Stimulated activated effector memory CD8-positive, alpha-beta T cell treated with anti-CD3 and anti-CD28 coated beads, Interleukin-12 subunit alpha, Interleukin-12 subunit beta, amount 100 ng/mL, for 72 hours (primary cell): ENCODE data around the gene PUS3.
"Not testable (repeated sequence)": the region's sequence is repeated elsewhere in the genome, so short reads cannot be mapped to it uniquely, and the experiment has no call there.

Experiments
- ATAC-seq: fragments of 150-1000 bp; cut with Tn5 transposase; 2 replicates; pipeline ENCODE4 v1.10.0; 2021
- DNase-seq, 2 donors: peaks; one replicate each; pipeline ENCODE4 v3.0.0; 2021 to 2022; ENCODE audit warnings: low spot score in 2 of 2
- H3K27ac Mint-ChIP-seq: one replicate; pipeline ENCODE4 v1.8.0; 2022; ENCODE audit warnings: mild to moderate bottlenecking, mixed read lengths
- H3K36me3 Mint-ChIP-seq: one replicate; pipeline ENCODE4 v1.8.0; 2022; ENCODE audit warnings: mild to moderate bottlenecking, mixed read lengths
- H3K4me1 Mint-ChIP-seq: one replicate; pipeline ENCODE4 v1.8.0; 2022; ENCODE audit warnings: mixed read lengths
- H3K4me3 Mint-ChIP-seq: one replicate; pipeline ENCODE4 v1.8.0; 2022; ENCODE audit warnings: mild to moderate bottlenecking, mixed read lengths
- H3K9me3 Mint-ChIP-seq: one replicate; pipeline ENCODE4 v1.8.0; 2022; ENCODE audit warnings: mixed read lengths

Gene PUS3

DNA sequence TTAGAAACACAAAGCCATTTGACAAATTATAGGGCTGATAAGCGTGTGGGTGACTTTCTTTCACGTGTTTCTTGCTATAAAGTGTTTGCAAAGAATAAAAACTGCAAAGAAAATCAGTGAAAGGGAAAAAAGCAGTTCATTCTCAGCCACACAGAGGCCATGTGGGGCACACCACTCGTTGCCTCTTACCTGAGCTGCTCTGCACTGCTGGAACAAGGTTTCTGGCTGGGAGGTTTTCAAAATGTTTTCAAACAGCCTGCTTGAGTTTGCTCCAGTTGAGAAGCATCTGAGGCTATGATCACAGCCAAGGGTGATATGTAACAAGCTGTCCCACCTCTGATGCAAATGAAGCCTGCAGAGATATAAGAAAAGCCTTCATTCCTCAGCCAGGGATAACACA is 28.1 kb upstream of the PUS3 start:
- H3K36me3 Mint-ChIP-seq: no peaks in the 10 kb centered on the region
- no peak overlapping the region for H3K27ac Mint-ChIP-seq
- ATAC-seq: no peak
- no peaks in the 10 kb centered on the region for H3K9me3 Mint-ChIP-seq
- H3K4me3 Mint-ChIP-seq: no peak overlapping the region
- H3K4me1 Mint-ChIP-seq: peaks cover 9% of the 10 kb centered on the region
- DNase-seq: no peak

DNA sequence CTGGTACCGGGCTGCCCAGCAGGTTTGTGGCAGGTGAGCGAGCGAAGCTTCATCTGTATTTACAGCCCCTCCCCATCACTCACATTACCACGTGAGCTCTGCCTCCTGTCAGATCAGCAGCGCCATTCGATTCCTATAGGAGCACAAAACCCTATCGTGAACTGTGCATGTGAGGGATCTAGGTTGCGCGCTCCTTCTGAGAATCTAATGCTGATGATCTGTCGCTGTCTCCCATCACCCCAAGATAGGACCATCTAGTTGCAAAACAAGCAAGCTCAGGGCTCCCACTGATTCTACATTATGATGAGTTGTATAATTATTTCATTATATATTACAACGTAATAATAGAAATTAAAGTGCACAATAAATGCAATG is 27.1 kb upstream of the PUS3 start:
- Mint-ChIP-seq H3K4me1 (peaks cover 9% of the 10 kb centered on the region), H3K27ac (no peak overlapping the region), H3K9me3 (no peaks in the 10 kb centered on the region), H3K36me3 (no peaks in the 10 kb centered on the region), H3K4me3 (no peak overlapping the region)
- no peak for ATAC-seq
- DNase-seq: no peak

DNA sequence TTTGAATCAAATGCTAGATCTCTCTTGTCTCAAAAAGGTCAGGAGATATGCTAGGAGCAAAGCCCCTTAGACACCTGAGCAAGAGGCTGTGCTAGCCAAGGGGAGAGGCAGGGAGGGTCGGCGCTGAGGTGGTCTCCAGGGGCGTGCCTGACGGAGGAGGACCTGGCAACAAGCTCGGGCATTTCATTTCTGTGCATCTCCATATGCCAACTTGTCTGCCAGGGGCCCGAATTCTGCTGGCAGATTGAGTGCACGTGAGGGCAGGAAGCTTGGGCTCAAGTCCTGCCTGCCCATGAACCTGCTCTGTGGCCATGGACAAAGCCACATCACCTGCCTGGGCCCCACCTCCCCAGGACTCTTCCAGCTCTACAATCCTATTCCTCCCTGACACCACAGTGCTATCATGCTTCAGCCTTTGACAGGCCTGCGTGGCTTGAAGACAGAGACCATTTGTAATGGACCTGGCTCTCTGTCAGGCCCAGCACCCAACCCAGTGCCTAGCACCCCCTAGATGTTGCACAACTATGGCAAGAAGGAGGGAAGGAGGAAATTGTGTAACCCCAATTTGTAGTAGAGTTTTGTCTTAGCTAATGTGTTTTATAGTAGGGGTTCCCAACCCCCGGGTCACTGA is 26.6 kb upstream of the PUS3 start:
- no peak for DNase-seq
- Mint-ChIP-seq H3K36me3 (no peaks in the 10 kb centered on the region), H3K4me3 (no peak overlapping the region), H3K27ac (no peak overlapping the region), H3K9me3 (no peaks in the 10 kb centered on the region), H3K4me1 (peaks cover 9% of the 10 kb centered on the region)
- ATAC-seq: no peak

DNA sequence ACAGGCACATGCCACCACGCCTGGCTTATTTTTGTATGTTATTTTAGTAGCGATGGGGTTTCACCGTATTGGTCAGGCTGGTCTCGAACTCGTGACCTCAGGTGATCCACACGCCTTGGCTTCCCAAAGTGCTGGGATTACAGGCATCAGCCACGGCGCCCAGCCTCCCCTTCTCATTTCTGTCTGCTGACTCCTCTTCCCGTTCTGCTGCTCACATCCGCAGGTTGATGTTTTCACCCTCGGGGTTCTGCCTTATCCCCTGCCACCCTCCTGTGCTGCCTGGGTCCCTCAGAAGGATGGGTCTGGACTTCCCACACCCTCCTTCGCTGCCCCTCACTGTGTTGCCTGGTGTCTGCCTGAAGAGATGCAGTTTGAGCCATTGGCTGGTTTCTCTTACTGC is 23.7 kb upstream of the PUS3 start:
- H3K36me3 Mint-ChIP-seq: no peaks in the 10 kb centered on the region
- no peaks in the 10 kb centered on the region for H3K4me1 Mint-ChIP-seq
- no peak for ATAC-seq
- H3K27ac Mint-ChIP-seq: no peak overlapping the region
- H3K9me3 Mint-ChIP-seq: no peaks in the 10 kb centered on the region
- no peak for DNase-seq
- H3K4me3 Mint-ChIP-seq: no peak overlapping the region

DNA sequence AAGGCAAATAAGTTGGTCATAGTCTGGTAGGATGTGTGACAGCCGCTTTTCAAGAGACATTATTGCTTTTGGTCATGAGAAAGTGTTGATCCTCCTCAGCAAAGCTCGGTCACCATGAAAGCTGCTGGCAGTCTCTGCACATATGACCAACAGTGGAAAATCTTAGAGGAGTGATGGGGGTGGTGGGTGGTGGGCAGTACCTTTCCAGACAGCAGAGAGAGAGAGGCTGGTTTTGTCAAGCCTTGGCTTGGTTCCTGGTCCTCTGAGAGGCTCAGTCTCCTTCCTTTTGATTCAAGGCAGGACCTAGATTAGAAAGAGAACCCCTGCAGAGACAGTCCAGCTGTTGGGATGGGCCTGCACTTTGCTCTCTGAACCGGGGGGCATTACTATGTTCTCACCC is 22.8 kb upstream of the PUS3 start:
- Mint-ChIP-seq H3K9me3 (no peaks in the 10 kb centered on the region), H3K36me3 (no peaks in the 10 kb centered on the region), H3K4me3 (no peak overlapping the region), H3K4me1 (no peaks in the 10 kb centered on the region), H3K27ac (no peak overlapping the region)
- DNase-seq (no peak), ATAC-seq (peak; percentile 33)

DNA sequence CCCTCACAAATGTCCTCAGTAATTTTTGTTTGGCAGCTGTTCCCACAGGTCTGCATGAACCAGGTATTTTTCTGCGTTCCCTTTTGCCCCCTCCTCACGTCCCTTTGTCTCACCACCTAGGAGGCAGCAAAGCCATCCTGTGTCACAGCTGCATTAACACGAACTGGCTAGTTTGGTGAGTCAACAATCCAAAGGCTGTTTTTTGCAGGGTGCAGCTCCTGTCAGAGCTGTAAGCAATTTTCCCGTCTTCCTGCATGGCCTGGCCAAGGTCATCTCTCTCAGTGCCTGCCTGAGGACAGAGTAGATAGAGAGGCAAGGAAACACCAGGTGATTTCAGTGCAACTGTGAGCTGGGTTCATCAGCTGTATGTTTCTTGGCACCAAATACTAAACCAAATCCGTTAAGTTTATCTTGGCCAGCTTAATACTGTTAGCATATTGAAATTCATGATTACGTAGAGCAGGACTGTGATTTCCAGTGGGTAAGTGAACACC is 22.3 kb upstream of the PUS3 start:
- Mint-ChIP-seq H3K4me3 (no peak overlapping the region), H3K36me3 (no peaks in the 10 kb centered on the region), H3K4me1 (no peaks in the 10 kb centered on the region), H3K27ac (no peak overlapping the region), H3K9me3 (no peaks in the 10 kb centered on the region)
- DNase-seq (no peak), ATAC-seq (no peak)

DNA sequence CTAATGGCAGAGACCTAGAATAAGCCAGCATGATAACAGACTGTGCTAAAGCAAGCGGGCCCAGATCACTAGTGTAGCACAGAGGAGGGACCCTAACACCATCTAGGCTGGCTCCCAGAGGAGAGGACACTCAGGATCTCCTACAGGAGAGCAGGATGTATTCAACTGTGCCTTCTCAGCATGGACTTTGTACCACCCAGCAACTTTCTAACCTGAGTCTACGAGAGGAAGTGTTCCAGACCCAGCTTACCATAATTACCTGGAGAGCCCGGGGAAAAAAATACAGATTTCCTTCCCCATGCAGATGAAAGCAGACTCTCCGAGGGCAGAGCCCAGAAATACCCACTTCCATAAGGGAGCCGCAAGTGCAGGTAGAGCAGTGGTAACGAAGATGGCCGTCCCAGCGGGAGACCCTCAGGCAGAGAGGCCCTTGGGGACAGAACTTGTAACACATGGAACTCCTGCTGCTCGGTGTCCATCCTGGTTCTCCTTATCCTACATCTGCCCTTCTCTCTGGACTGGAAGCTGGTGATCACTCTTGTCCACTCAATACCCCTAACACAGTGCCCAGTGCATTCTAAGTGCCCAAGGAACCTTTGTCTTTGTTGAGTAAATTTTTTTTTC is 21.5 kb upstream of the PUS3 start:
- no peak for DNase-seq

DNA sequence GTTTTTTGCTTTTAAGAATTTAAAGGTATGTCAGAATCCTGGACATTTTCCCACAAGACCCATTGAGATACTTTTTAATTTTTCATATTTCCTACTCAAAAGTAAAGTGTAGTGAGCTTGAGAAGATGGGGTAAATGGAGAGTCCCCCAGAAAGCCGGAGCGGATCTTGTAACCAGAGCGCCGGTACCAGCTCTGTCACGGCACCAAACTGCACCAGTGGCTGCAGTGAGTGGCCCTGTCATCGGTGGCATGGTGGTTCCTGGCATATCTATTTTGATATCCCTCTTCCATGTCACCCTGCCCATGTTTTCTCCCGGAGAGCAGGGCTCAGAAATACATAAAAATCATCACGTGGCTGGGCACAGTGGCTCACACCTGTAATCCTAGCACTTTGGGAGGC is 20.6 kb upstream of the PUS3 start:
- ATAC-seq: no peak
- DNase-seq: no peak
- no peaks in the 10 kb centered on the region for H3K36me3 Mint-ChIP-seq
- H3K27ac Mint-ChIP-seq: no peak overlapping the region
- H3K9me3 Mint-ChIP-seq: no peaks in the 10 kb centered on the region
- H3K4me1 Mint-ChIP-seq: no peaks in the 10 kb centered on the region
- no peak overlapping the region for H3K4me3 Mint-ChIP-seq

More for the DNA sequence above, 21.5 kb upstream of the PUS3 start:
- Mint-ChIP-seq H3K27ac (no peak overlapping the region), H3K36me3 (no peaks in the 10 kb centered on the region), H3K4me3 (no peak overlapping the region), H3K9me3 (no peaks in the 10 kb centered on the region), H3K4me1 (no peaks in the 10 kb centered on the region)
- ATAC-seq: no peak

DNA sequence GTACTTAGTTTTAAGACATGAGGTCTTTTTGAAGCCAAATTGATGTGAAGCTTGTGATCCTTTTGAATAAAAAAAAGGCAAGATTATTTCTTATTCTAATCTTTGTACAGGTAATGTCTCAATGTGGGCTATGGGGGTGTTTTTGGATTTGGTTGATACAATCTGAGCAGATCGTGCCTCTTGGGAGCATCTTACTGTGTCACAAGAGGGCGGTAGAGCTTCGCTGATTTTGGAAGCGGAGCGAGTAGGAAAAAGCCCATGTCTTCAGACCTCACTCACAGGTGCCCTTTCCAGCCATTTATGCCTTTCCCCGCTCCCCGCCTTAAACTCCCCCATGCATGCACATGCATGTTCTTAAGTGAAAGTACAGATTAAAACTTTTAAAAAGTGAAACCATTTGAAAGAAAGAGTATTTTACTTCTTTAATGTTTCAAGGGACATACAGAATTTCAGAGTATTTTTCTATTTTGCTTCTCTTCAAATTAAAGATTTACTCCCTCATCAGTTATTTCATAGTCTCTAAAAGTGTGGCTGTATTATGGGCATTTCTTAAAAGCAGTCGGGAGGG is 20.1 kb upstream of the PUS3 start:
- H3K36me3 Mint-ChIP-seq: no peaks in the 10 kb centered on the region
- no peak overlapping the region for H3K4me3 Mint-ChIP-seq
- ATAC-seq (peak; percentile 72), DNase-seq (peak; percentile 27 to 61)
- H3K9me3 Mint-ChIP-seq: no peaks in the 10 kb centered on the region
- no peaks in the 10 kb centered on the region for H3K4me1 Mint-ChIP-seq
- H3K27ac Mint-ChIP-seq: no peak overlapping the region

DNA sequence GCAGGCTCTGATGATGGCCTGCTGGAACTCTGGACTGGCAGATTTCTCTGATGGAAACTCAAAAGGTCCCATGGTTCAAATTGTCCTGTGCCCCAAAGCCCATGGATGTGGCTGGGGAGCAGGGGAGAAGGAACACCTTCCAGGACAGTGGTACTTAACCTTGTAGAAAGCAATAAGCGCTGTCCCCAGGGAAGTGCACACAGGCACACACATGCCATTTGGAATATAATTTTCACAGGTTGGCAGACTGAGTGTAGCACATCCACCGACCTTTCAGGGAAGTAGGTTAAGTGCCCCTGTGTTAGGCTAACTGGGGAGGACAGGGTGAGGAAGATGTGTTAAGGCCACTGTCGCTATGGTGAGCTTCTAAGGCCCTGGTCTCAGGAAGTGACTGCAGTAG is 19.1 kb upstream of the PUS3 start:
- H3K4me3 Mint-ChIP-seq: no peak overlapping the region
- ATAC-seq: no peak

DNA sequence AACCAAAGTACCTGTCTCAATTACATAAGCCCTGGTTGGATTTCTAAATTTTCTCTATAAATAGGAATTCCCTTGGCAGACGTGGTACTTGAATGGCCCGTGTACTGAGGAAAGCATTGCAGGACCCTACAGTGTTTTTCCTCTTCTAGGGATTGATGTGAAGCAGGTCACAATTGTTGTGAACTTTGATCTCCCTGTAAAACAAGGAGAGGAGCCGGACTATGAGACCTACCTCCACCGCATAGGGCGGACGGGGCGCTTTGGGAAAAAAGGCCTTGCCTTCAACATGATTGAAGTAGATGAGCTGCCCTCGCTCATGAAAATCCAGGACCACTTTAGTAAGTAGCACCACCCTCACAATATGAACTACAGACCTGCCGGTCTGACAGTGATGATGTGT is 18.0 kb upstream of the PUS3 start:
- Mint-ChIP-seq H3K9me3 (no peaks in the 10 kb centered on the region), H3K27ac (no peak overlapping the region), H3K4me3 (no peak overlapping the region)

More for the DNA sequence above, 19.1 kb upstream of the PUS3 start:
- Mint-ChIP-seq H3K4me1 (no peaks in the 10 kb centered on the region), H3K27ac (no peak overlapping the region), H3K36me3 (no peaks in the 10 kb centered on the region), H3K9me3 (no peaks in the 10 kb centered on the region)
- no peak for DNase-seq

DNA sequence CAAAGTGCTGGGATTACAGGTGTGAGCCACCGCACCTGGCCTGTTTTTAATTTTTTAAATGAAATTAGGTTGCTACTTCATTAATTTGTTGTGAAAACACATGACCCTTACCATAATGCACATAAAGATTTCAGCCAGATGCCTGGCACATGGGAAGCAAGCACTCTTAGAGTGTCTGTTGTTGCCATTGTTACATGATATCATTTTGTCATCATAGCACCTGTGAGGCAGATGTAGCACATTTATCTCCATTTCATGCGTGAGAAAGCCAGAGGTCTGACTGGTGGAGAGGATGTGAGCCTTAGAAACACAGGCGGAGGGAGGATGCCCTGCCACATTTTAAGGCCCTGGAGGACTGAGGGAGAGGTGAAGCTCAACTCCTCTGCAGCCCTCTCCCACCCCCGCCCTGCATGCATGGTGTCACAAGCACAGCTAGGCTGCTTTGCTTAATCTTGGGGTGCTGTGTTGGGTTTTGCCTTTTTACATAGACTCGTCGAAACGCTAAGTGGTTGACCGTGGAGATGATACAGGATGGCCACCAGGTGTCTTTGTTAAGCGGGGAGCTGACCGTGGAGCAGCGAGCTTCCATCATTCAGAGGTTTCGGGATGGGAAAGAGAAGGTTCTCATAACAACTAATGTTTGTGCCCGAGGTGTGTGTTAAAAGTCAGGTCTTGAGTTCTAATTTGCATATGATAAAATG is 15.3 kb upstream of the PUS3 start:
- no peaks in the 10 kb centered on the region for H3K36me3 Mint-ChIP-seq
- H3K27ac Mint-ChIP-seq: no peak overlapping the region
- H3K4me1 Mint-ChIP-seq: no peaks in the 10 kb centered on the region
- ATAC-seq: no peak
- no peak overlapping the region for H3K4me3 Mint-ChIP-seq
- no peak for DNase-seq
- H3K9me3 Mint-ChIP-seq: no peaks in the 10 kb centered on the region

More for the DNA sequence above, 18.0 kb upstream of the PUS3 start:
- ATAC-seq: no peak
- H3K4me1 Mint-ChIP-seq: no peaks in the 10 kb centered on the region
- no peak for DNase-seq
- H3K36me3 Mint-ChIP-seq: no peaks in the 10 kb centered on the region

DNA sequence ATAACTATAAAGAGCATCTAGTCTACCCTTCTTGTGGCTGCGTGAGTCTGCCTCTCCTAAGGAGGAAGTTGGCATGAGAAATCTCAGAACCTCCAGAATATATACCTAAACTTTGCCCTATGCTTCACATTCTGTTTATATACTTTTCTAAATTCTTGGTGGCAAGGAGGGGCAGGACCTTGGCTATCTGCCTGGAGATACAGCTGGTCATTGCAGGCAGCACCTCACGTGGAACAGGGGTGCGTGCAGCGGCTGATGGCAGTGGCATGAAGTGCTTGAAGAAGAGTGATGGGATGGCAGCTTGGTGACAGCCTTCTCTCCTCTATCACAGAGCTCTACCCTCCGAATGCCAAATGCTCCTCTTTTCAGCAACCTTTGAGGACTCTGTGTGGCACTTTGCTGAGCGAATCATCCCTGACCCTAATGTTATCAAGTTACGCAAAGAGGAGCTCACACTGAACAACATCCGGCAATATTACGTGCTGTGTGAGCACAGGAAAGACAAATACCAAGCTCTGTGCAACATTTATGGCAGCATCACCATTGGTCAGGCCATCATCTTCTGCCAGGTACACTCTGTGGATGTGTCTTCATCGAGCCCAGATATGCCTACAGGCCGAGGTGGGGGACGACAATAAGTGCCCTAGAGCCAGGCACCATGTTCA is 13.8 kb upstream of the PUS3 start:
- ATAC-seq (no peak), DNase-seq (no peak)
- Mint-ChIP-seq H3K36me3 (no peaks in the 10 kb centered on the region), H3K4me3 (no peak overlapping the region), H3K4me1 (no peaks in the 10 kb centered on the region), H3K9me3 (no peaks in the 10 kb centered on the region), H3K27ac (no peak overlapping the region)

DNA sequence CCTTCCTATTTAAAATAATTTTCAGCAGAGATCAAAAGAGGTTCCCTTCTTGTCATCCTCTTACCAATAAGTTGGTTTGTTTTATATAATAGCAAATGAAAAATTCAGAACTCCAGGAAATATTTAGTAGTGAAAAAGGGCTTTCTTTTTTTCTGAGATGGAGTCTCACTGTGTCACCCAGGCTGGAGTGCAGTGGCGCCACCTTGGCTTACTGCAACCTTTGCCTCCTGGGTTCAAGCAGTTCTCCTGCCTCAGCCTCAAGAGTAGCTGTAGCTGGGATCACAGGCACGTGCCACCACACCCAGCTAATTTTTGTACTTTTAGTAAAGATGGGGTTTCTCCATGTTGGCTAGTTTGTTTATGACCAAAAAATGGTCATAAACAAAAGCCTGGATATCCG is 11.6 kb upstream of the PUS3 start:
- DNase-seq, H3K9me3 Mint-ChIP-seq, H3K27ac Mint-ChIP-seq, ATAC-seq, H3K4me3 Mint-ChIP-seq, H3K36me3 Mint-ChIP-seq, H3K4me1 Mint-ChIP-seq: not testable (repeated sequence)

DNA sequence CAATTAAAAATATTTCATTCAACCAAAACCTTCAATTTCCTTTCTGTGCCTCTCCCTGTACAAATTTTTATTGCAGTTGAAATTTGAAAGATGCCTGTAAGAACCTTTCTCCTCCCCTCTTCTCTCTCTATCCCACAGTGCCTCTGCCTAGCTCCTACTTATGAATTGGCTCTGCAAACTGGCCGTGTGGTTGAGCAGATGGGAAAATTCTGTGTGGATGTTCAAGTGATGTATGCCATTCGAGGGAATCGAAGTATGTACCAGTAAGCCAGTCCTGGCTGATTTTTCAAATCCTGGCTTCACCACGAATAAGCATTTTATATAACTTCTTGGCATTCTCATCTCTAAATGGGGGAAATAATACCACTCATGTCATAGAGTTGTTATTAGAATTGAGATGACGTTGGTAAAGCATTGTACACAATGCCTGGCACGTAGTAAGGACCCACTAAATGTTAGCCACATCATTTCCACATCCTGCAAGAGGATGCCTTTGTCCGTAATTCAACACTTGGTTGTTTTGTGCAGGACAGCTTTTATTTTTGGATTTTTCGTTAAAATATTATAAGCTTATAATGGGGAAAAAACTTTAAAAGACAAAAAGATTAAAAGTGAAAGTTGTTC is 7.3 kb upstream of the PUS3 start:
- no peaks in the 10 kb centered on the region for H3K9me3 Mint-ChIP-seq
- H3K36me3 Mint-ChIP-seq: no peaks in the 10 kb centered on the region
- H3K4me1 Mint-ChIP-seq: no peaks in the 10 kb centered on the region
- no peak overlapping the region for H3K27ac Mint-ChIP-seq
- no peak overlapping the region for H3K4me3 Mint-ChIP-seq
- ATAC-seq (no peak), DNase-seq (no peak)
